HG03432 (cell line): ENCODE results near the gene ENAM.
"Not testable (repeated sequence)": the region's sequence is repeated elsewhere in the genome, so short reads cannot be mapped to it uniquely, and the experiment has no call there.

ENCODE experiments used
- ATAC-seq: cut with Tn5 transposase; IDR thresholded peaks from one replicate; pipeline ENCODE4 v1.9.1; 2021; ENCODE audit warnings: mild to moderate bottlenecking, moderate library complexity; ENCODE audit not compliant: unreplicated experiment

The ENAM gene

DNA sequence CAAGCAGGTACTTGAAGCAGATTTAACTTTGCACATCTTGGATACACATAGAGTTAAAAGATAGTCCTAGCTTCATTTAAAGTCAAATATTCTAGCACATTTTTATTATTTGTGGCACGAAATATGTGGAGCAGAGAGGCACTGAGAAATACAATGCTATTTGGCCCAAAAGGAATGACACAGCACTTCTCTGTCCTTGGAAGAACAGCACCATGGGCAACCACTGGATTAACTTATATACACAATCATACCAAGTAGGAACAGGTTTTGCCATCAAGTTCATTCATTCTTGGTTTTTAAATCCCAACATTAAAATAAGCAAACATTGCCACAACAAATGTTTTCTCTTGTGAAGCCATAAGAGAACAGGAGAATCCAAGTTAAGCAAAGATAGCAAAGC is 924 bp upstream of the ENAM start:
- ATAC-seq: no peak

GRCh38 chr4:70629469-70630090 is 1.0 kb downstream of the ENAM start:
- no peak for ATAC-seq

DNA sequence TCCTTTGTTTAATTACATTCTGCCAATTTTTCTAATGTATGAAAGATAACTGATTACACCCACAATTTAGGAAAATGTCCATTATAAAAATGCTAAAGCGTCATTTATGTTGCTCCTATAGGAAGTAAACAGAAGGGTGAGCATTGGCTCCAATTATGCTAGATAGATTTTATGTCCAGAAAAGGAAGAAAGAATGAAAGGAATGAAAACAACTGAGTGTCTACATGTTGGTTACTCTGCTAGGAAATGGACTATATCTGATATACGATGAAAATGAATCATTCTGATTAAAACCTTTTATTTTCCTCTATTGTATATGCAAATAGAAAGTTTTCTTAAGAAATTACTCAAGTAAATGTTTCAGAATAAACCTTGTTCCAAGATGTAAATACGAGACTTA is 1.6 kb downstream of the ENAM start:
- no peak for ATAC-seq

DNA sequence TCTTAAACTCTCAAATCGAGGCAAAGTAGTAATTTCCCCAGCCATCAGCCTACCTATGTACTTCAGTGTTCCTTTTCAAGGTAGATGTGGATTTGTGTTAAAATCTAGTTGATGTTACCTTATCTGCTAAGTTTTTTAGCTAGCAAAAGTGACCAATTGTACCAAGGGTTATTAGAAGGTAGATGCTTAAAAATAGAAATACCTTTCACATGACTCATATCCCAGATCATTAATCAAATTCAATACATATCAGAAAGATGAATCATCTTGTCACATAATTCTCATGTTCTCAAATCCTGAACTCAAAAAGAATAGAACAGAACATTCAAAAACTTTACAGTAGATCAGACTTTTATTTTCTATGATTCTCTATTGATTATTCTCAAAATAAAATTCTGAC is 3.5 kb downstream of the ENAM start:
- no peak for ATAC-seq

- ATAC-seq: no peak
Observed at GRCh38 chr4:70634482-70634881, 5.9 kb downstream of the ENAM start.

DNA sequence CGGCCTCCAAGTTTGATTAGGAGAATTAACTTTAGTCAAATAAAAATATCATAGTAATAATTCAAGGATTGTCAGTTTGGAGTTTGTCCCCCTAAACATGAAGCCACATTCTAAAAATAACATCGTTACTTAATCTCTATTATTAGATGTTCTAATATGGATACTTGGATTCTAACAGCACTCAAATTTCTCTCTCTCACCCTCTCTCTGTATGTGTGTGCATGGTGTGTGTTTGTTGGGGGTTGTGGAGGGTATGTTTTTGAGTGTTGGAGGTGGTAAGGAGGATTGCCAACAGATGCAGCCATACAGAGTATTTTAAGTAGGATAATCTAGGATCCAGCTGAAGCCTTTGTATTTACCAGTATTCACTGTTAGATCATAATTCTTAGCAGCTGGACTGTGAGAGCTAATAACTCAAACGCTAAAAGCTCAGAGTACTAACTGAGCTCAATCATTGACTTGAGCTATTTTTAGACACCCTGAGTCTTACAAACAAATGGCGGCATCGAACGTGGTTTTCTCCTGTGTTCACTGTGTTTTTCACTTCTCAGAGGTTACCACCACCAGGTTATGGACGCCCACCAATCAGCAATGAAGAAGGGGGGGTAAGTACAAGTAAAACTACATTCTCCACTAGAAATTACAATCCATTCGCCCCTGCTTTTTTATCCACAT is 8.8 kb downstream of the ENAM start:
- ATAC-seq: no peak

GRCh38 chr4:70640192-70640591 is 11.6 kb downstream of the ENAM start:
- peak; percentile 47 for ATAC-seq

DNA sequence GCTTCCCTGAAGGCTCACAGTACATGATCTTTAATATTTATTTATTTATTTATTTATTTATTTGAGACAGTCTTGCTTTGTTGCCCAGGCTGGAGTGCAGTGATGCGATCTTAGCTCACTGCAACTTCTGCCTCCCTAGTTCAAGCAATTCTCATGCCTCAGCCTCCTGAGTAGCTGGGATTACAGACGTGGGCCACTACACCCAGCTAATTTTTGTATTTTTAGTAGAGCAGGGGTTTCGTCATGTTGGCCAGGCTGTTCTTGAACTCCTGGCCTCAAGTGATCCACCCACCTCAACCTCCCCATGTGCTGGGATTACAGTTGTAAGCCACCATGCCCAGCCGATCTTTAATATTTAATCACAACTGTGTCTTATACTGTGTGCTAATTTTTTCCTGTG is 22.2 kb downstream of the ENAM start:
- not testable (repeated sequence) for ATAC-seq

DNA sequence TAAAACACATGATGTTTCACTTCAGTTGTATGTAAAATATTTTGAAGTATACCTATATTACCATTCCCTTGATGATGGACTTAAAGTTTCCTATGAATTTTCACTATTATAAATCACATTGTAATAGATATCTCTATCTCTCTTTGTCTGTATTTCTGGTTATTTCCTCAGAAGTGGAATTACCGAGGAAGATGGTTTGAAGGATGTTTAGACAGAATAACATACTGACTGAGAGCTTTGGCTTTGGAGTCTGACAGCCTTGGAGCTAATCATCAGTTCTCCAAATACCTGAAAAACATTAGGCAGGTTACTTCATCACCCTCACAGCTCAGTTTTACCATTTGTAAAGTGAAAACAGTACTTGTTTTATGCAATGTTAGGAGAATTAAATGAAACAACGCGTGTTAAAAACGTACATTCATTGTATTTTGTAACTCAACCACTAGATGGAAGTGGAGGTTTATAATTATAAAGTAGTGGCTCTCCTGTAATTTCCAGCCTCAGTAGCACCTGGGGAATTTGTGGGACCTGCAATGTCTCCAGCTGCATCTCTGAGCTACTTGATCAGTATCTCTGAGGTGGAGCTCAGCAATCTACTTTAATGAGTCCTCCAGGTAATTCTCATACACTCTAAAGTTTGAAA is 23.4 kb downstream of the ENAM start:
- ATAC-seq: peak; percentile 59

DNA sequence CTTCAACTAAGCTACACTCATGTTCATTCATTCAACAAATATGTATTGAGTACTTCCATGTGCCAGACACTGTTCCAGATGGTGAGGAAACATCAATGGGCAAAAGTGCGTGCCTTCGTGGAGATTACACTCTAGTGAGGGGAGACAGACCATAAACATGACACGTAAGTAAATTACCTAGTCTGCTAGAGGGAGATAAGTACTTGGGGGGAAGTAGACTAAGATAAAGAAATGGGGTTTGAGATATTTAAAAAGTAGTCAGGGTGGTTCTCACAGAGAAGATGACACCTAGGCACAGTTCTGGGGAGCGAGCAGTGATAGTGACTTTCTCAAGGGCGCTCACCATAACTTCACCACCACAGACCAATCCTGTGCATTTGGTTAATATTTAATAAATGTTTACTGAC is 26.1 kb downstream of the ENAM start:
- no peak for ATAC-seq

- ATAC-seq: no peak
Observed at GRCh38 chr4:70657326-70657725, 28.8 kb downstream of the ENAM start.

GRCh38 chr4:70658418-70658817 is 29.9 kb downstream of the ENAM start:
- ATAC-seq: no peak

GRCh38 chr4:70660106-70660505 is 31.6 kb downstream of the ENAM start:
- ATAC-seq: no peak

GRCh38 chr4:70661309-70661922 is 32.9 kb downstream of the ENAM start:
- ATAC-seq: peak; percentile 92

DNA sequence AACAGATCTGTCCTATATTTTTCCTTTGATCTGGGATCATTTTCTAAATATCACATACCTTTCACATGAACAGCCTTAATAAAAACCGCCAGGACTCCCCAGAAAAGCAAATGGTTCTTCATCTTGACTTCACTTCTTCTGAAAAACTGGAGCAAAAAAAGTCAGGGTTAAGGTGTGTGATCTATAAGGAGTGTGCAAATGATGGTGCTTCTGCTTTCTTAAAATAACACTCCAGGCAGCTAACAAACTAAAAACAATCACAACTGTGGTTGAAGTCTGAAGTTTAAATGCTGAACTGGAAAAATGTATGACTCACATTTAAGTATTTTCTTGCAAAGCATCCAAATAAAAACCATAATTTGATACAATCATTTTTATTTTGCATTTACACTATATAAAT is 37.8 kb downstream of the ENAM start, which contains the start of gene JCHAIN:
Gene JCHAIN (minus strand): TSS at position 140 of the 400 bp plus-strand sequence. CDS start 18 bp downstream, at position 122.
- ATAC-seq: peak; percentile 56

- ATAC-seq: peak; percentile 61
Observed at GRCh38 chr4:70667740-70668535, 39.4 kb downstream of the ENAM start.

DNA sequence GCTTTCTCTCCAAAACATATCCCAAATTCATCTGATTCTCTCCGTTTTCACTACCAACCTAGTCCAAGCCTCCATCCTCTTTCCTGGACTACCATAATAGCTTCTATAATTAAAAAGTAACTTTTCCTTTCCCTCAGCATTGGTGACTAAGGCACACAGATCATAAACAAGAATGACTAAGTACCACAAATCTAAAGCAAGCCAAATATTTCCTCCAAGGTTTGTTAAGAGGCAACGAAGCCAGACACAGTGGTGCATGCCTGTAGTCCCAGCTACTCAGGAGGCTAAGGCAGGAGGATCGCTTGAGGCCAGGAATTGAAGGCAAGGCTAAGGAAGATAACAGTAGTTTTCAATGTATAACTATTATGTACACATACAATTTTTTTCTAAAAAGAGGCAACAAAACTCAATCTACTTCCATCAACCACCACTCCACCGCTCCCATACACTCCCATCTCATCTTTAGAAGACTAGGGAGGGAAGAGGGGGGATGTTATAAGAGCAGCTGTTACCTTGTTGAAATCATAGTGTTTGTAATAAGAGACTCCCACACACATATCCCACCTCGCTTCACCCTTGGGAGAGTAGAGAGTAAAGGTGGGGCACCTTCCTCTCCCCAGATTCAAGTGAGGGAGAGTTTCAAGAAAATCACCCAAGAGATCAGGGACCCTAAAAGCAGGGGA is 41.9 kb downstream of the ENAM start:
- no peak for ATAC-seq

DNA sequence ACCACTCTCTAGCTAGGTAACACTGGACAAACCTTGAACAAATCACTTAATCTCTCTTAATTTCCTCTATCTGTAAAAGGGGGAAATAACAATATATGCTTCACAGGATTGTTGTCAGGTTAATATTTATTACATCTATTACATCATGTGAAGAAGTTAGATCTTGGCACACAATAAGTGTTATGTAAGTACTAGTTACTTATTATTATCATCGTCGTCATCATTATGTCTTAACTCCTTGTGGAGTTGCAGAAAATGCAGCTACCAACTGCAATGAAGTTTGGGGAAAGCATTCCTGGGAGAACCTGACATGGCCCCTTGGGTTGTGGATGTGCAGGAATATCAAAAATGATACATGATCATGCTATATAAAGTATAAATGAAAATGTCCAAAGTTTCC is 42.5 kb downstream of the ENAM start:
- ATAC-seq: no peak

DNA sequence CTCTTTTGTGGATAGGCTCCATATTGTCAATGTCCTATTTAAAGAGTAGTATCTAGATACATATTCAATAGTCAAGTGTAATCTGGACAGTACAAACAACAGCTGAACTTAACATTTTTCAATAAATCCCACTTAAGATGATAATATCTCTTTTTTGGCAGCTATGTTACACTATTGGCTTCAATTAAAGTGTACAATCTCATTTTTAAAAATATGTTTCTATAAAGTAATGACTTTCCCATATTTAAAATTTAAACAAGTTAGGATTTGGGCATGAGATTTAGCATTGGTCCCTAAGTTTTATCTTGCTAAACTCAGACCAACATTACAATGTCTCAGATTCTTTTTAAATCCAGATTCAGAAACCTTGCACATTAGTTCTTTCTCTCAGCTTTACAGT is 45.6 kb downstream of the ENAM start:
- ATAC-seq: no peak

GRCh38 chr4:70674731-70675130 is 46.2 kb downstream of the ENAM start:
- no peak for ATAC-seq
